H1 (cell line): ENCODE results near the gene MAP7.

Experiments used
- CTCF ChIP-seq, 3 experiments: IDR thresholded peaks; 1 replicate in 2 of 3; 2 replicates in 1 of 3; pipeline versions ENCODE4 v1.5.1 to v1.6.1; 2011; ENCODE audit warnings: low read length in 3 of 3, mild to moderate bottlenecking in 3 of 3, inconsistent platforms in 2 of 3, low read depth in 1 of 3, moderate library complexity in 1 of 3; ENCODE audit not compliant: insufficient read depth in 1 of 3; ENCODE audit errors: control extremely low read depth in 1 of 3
- EZH2 ChIP-seq: fragments of 200-600 bp; sonication (generic); IDR thresholded peaks from 2 replicates; pipeline ENCODE4 v1.7.1; 2012; ENCODE audit warnings: low read depth, mild to moderate bottlenecking, moderate library complexity, low read length, inconsistent platforms; ENCODE audit not compliant: severe bottlenecking
- JUND ChIP-seq: IDR thresholded peaks from 2 replicates; pipeline ENCODE4 v1.6.1; 2011; ENCODE audit warnings: mild to moderate bottlenecking, improper control_type of control experiment, low read length
- POLR2A ChIP-seq, 2 experiments: IDR thresholded peaks; 1 replicate in 1 of 2; 2 replicates in 1 of 2; pipeline ENCODE4 v1.6.1; 2011; ENCODE audit warnings: low read depth in 2 of 2, low read length in 2 of 2, mild to moderate bottlenecking in 2 of 2; ENCODE audit errors: control extremely low read depth in 1 of 2
- YY1 ChIP-seq: IDR thresholded peaks from 2 replicates; pipeline ENCODE4 v1.6.1; 2011; ENCODE audit warnings: low read depth, mild to moderate bottlenecking, low read length
- ZNF274 ChIP-seq: IDR thresholded peaks from 2 replicates; pipeline ENCODE4 v1.7.0; 2012; ENCODE audit warnings: low read length, borderline replicate concordance; ENCODE audit errors: extremely low read depth

- no peak for TF ChIP-seq CTCF (IDR thresholded peaks at IDR 0.05; ENCODE audit: control extremely low read depth in 1 of 3, insufficient read depth in 1 of 3, low read depth in 1 of 3, low read length in 3 of 3)
- no peak for TF ChIP-seq EZH2
- no peak for TF ChIP-seq YY1
- no peak for TF ChIP-seq JUND
- TF ChIP-seq POLR2A (IDR thresholded peaks at IDR 0.05; ENCODE audit: control extremely low read depth in 1 of 2, low read depth in 2 of 2, low read length in 2 of 2): no peak
- no peak for TF ChIP-seq ZNF274
Observed at GRCh38 chr6:136510782-136511181, 39.4 kb downstream of the MAP7 start.
